H1 (cell line): ENCODE data around the gene MBNL3. TPM values are rescaled to one million over a fixed set of nuclear protein-coding genes. Genes with fewer than 3 reads are reported as not detected.

Source experiments
- CTCF ChIA-PET: fragments of 300-600 bp; sonication (Branson Sonifier 250); formaldehyde crosslinking; loops from one replicate; lab custom pipeline; 2021; ENCODE audit not compliant: partially characterized antibody; lab: Charles Lee
- POLR2A ChIA-PET: fragments of 300-600 bp; sonication (Branson Sonifier 250); formaldehyde crosslinking; loops from one replicate; lab custom pipeline; 2021; ENCODE audit warnings: inconsistent platforms; ENCODE audit not compliant: partially characterized antibody; lab: Charles Lee
- DNase-seq, 2 experiments: peaks; one replicate each; pipeline versions ENCODE4 v3.0.0 to v3.0.0-alpha.2; 2010 to 2022; ENCODE audit warnings: low spot score in 2 of 2, low read depth in 1 of 2, mixed read lengths in 1 of 2
- FAIRE-seq: peaks from 2 replicates; lab custom pipeline; 2011; peaks lifted over from hg19 to GRCh38; lab: Jason Lieb, UNC
- H2AFZ ChIP-seq: 2 replicates; pipeline ENCODE4 v1.8.1; 2012; ENCODE audit warnings: low read length, inconsistent platforms
- H2AK5ac ChIP-seq: 2 replicates; pipeline ENCODE4 v1.6.1; 2013; ENCODE audit warnings: low read depth, low read length
- H2BK120ac ChIP-seq: replicated peaks from 2 replicates; pipeline ENCODE3; 2013; ENCODE audit warnings: low read depth, low read length, inconsistent platforms
- H2BK12ac ChIP-seq: 2 replicates; pipeline ENCODE4 v1.6.1; 2013; ENCODE audit warnings: low read depth, low read length
- H2BK15ac ChIP-seq: 2 replicates; pipeline ENCODE4 v1.6.1; 2013; ENCODE audit warnings: low read length
- H2BK20ac ChIP-seq: 2 replicates; pipeline ENCODE4 v1.6.1; 2013; ENCODE audit warnings: low read length
- H2BK5ac ChIP-seq: 2 replicates; pipeline ENCODE4 v1.6.1; 2013; ENCODE audit warnings: low read depth, low read length
- H3K14ac ChIP-seq: 2 replicates; pipeline ENCODE4 v1.6.1; 2013; ENCODE audit warnings: inconsistent platforms; ENCODE audit not compliant: insufficient read length
- H3K18ac ChIP-seq: 2 replicates; pipeline ENCODE4 v1.6.1; 2013; ENCODE audit warnings: low read length; ENCODE audit errors: extremely low read depth
- H3K23ac ChIP-seq: 2 replicates; pipeline ENCODE4 v1.6.1; 2013; ENCODE audit warnings: inconsistent platforms; ENCODE audit not compliant: insufficient read length
- H3K23me2 ChIP-seq: 2 replicates; pipeline ENCODE4 v1.6.1; 2013; ENCODE audit warnings: low read depth, low read length
- H3K27ac ChIP-seq: 2 replicates; pipeline ENCODE4 v1.6.1; 2011; ENCODE audit warnings: low read depth, low read length, inconsistent platforms
- H3K27me3 ChIP-seq, 4 experiments: replicated peaks in 1 of 4; 1 replicate in 1 of 4; 2 replicates in 3 of 4; pipeline versions ENCODE4 v1.6.1 to v1.8.1; 2011 to 2013; ENCODE audit warnings: low read length in 3 of 4, mild to moderate bottlenecking in 3 of 4, inconsistent platforms in 2 of 4, mixed read lengths in 2 of 4, moderate library complexity in 1 of 4; ENCODE audit not compliant: control insufficient read depth in 3 of 4, insufficient read depth in 3 of 4; ENCODE audit errors: extremely low read depth in 1 of 4
- H3K36me3 ChIP-seq, 4 experiments: 2 replicates each; pipeline versions ENCODE4 v1.6.1 to v1.8.1; 2011 to 2013; ENCODE audit warnings: mild to moderate bottlenecking in 4 of 4, low read length in 3 of 4, moderate library complexity in 2 of 4, control low read depth in 1 of 4, inconsistent platforms in 1 of 4; ENCODE audit not compliant: insufficient read depth in 4 of 4, control insufficient read depth in 2 of 4
- H3K4ac ChIP-seq: replicated peaks from 2 replicates; pipeline ENCODE3; 2013; ENCODE audit warnings: low read length, low read depth, mixed read lengths, inconsistent platforms; ENCODE audit not compliant: insufficient read length
- H3K4me1 ChIP-seq, 4 experiments: replicated peaks in 1 of 4; 1 replicate in 1 of 4; 2 replicates in 3 of 4; pipeline versions ENCODE4 v1.6.1 to v1.8.1; 2011 to 2013; ENCODE audit warnings: low read length in 3 of 4, inconsistent platforms in 2 of 4, mixed read lengths in 1 of 4; ENCODE audit not compliant: insufficient read depth in 4 of 4, control insufficient read depth in 3 of 4
- H3K4me2 ChIP-seq, 2 experiments: 2 replicates each; pipeline versions ENCODE4 v1.6.1 to v1.8.1; 2011 to 2013; ENCODE audit warnings: low read depth in 2 of 2, low read length in 2 of 2, control low read depth in 1 of 2, inconsistent platforms in 1 of 2, mild to moderate bottlenecking in 1 of 2; ENCODE audit not compliant: insufficient read depth in 1 of 2
- H3K4me3 ChIP-seq, 4 experiments: fragments of 200-600, 300-600 bp in 1 of 4; sonication (generic), shearing (Covaris generic), sonication (Bioruptor Twin) in 1 of 4; 2 replicates each; pipeline versions ENCODE4 v1.5.1 to v1.8.1; 2011 to 2016; ENCODE audit warnings: low read length in 4 of 4, low read depth in 3 of 4, control low read depth in 2 of 4, inconsistent platforms in 2 of 4, mild to moderate bottlenecking in 2 of 4, mixed read lengths in 1 of 4, moderate library complexity in 1 of 4; ENCODE audit not compliant: insufficient read depth in 2 of 4; ENCODE audit errors: extremely low read depth in 1 of 4
- H3K56ac ChIP-seq: replicated peaks from 2 replicates; pipeline ENCODE3; 2013; ENCODE audit warnings: low read depth, mild to moderate bottlenecking, mixed read lengths, low read length, inconsistent platforms; ENCODE audit not compliant: insufficient read length
- H3K79me1 ChIP-seq: 2 replicates; pipeline ENCODE4 v1.6.1; 2013; ENCODE audit warnings: low read depth, low read length, control low read depth
- H3K79me2 ChIP-seq, 2 experiments: 2 replicates each; pipeline versions ENCODE4 v1.6.1 to v1.8.1; 2012 to 2013; ENCODE audit warnings: low read length in 2 of 2, mild to moderate bottlenecking in 2 of 2, inconsistent platforms in 1 of 2; ENCODE audit not compliant: insufficient read depth in 2 of 2, control insufficient read depth in 1 of 2
- H3K9ac ChIP-seq, 4 experiments: replicated peaks in 1 of 4; 1 replicate in 1 of 4; 2 replicates in 3 of 4; pipeline versions ENCODE4 v1.6.1 to v1.8.1; 2011 to 2013; ENCODE audit warnings: low read depth in 3 of 4, low read length in 3 of 4, control low read depth in 2 of 4, mild to moderate bottlenecking in 2 of 4, moderate library complexity in 2 of 4, inconsistent platforms in 1 of 4; ENCODE audit errors: extremely low read depth in 1 of 4
- H3K9me3 ChIP-seq, 2 experiments: 2 replicates each; pipeline versions ENCODE4 v1.6.1 to v1.8.1; 2012 to 2013; ENCODE audit warnings: mild to moderate bottlenecking in 2 of 2, moderate library complexity in 2 of 2, control low read depth in 1 of 2, inconsistent platforms in 1 of 2, low read depth in 1 of 2, low read length in 1 of 2, mixed read lengths in 1 of 2; ENCODE audit not compliant: insufficient read depth in 2 of 2
- H4K20me1 ChIP-seq, 2 experiments: replicated peaks in 1 of 2; 2 replicates each; pipeline versions ENCODE3 to v1.8.1; 2011 to 2013; ENCODE audit warnings: inconsistent platforms in 2 of 2, low read length in 2 of 2, mild to moderate bottlenecking in 1 of 2; ENCODE audit not compliant: insufficient read depth in 2 of 2, control insufficient read depth in 1 of 2
- H4K5ac ChIP-seq: 2 replicates; pipeline ENCODE4 v1.6.1; 2013; ENCODE audit warnings: low read length, low read depth, mixed read lengths, inconsistent platforms; ENCODE audit not compliant: insufficient read length
- H4K8ac ChIP-seq: 2 replicates; pipeline ENCODE4 v1.8.0; 2013; ENCODE audit warnings: mild to moderate bottlenecking, moderate library complexity, low read length, inconsistent platforms; ENCODE audit not compliant: insufficient read depth; ENCODE audit errors: extremely low read depth
- H4K91ac ChIP-seq: replicated peaks from 2 replicates; pipeline ENCODE3; 2013; ENCODE audit warnings: low read length, mixed read lengths, inconsistent platforms; ENCODE audit not compliant: insufficient read length
- ASH2L ChIP-seq: fragments of 200-600, 300-600 bp; sonication (generic); IDR thresholded peaks from one replicate; pipeline ENCODE4 v1.7.1; 2017; ENCODE audit warnings: low read length
- BACH1 ChIP-seq: IDR thresholded peaks from 2 replicates; pipeline ENCODE4 v1.6.1; 2012; ENCODE audit warnings: low read length, improper control_type of control experiment
- CBX8 ChIP-seq: fragments of 300-800, 300-1000 bp; sonication (generic); IDR thresholded peaks from 2 replicates; pipeline ENCODE4 v1.7.1; 2016; ENCODE audit warnings: low read depth, low read length, borderline replicate concordance
- CREB1 ChIP-seq: IDR thresholded peaks from 2 replicates; pipeline ENCODE4 v1.6.1; 2012; ENCODE audit warnings: inconsistent platforms
- EGR1 ChIP-seq: IDR thresholded peaks from 2 replicates; pipeline ENCODE4 v1.6.1; 2011; ENCODE audit warnings: low read depth, low read length, borderline replicate concordance
- HDAC6 ChIP-seq: IDR thresholded peaks from one replicate; pipeline ENCODE4 v1.7.1; 2012; ENCODE audit warnings: low read depth, mild to moderate bottlenecking, inconsistent platforms, low read length, moderate library complexity
- JUN ChIP-seq: IDR thresholded peaks from 2 replicates; pipeline ENCODE4 v1.6.1; 2011; ENCODE audit warnings: low read depth, mild to moderate bottlenecking, improper control_type of control experiment, low read length
- KDM5A ChIP-seq: fragments of 200-600 bp; IDR thresholded peaks from 2 replicates; pipeline ENCODE4 v1.7.1; 2012; ENCODE audit warnings: mild to moderate bottlenecking, low read length, inconsistent platforms, mixed read lengths
- MAFK ChIP-seq: IDR thresholded peaks from 2 replicates; pipeline ENCODE4 v1.6.1; 2012; ENCODE audit warnings: low read depth, mild to moderate bottlenecking, improper control_type of control experiment, low read length
- POLR2AphosphoS5 ChIP-seq: IDR thresholded peaks from 2 replicates; pipeline ENCODE4 v1.6.1; 2011; ENCODE audit warnings: low read depth, low read length
- SIN3A ChIP-seq, 2 experiments: IDR thresholded peaks in 1 of 2; conservative IDR thresholded peaks in 1 of 2; 2 replicates each; pipeline ENCODE4 v1.6.1; 2011 to 2012; ENCODE audit warnings: low read length in 2 of 2, improper control_type of control experiment in 1 of 2, low read depth in 1 of 2, mild to moderate bottlenecking in 1 of 2
- WGBS, 2 experiments: shearing (Covaris generic) in 1 of 2; methylation state at CpG; one replicate each; pipeline versions ENCODE4 v1.1.6 to v1.1.7; 2013 to 2015; ENCODE audit warnings: low lambda C conversion rate in 2 of 2, mixed read lengths in 2 of 2, inconsistent platforms in 1 of 2, low coverage in 1 of 2, missing lambda C conversion rate in 1 of 2; ENCODE audit not compliant: insufficient replicate concordance in 2 of 2, insufficient coverage in 1 of 2, insufficient read length in 1 of 2; ENCODE audit errors: extremely low coverage in 1 of 2, missing lambda C conversion rate in 1 of 2; 5-methylcytosine and 5-hydroxymethylcytosine counted together
- polyA plus RNA-seq, 7 experiments: library from polyadenylated mRNA; depleted of rRNA in 3 of 7; stranded (reverse) in 5 of 7; unstranded in 2 of 7; fragments of >200 nt in 5 of 7; fragments of 200-250 nt in 2 of 7; gene quantifications; 1 replicate in 5 of 7; 2 replicates in 1 of 7; 4 replicates in 1 of 7; pipeline versions ENCODE4 v1.2.1 to v1.2.3, GENCODE V29; 2011 to 2013; ENCODE audit warnings: missing spikeins in 2 of 7, mixed read lengths in 2 of 7
- total RNA-seq: library from RNA; stranded (reverse); fragmentation: NEBNext Ultra II Directional; extraction: Animal tissue kit (Norgen Biotek cat#: 25700); gene quantifications from 2 replicates; pipeline ENCODE4 v1.2.1, GENCODE V29; 2021

Gene MBNL3
- total and polyA plus RNA-seq, 2 of the 8 experiments (the other 6 are each of a cell fraction or from before 2014, with no cell fraction given) = 3.5 to 4.3 TPM

DNA sequence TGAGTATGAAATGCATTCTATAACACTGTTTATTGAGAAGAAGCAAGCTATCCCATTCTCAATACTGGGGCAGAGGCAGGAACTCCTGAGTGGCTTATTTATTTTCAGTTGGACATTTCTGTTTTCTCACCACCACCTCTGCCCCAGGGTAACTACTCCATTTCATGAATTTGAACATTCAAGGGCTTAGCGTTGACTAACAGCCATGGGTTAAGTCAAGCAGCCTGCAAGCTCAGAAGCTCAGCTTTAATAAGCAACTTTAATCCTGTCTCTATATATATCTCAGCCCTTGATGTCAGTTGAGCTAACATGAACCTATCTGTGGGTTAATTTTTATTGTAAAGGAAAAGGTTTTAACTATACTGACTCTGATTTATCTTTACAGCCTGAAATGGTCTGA is 93.8 kb downstream of the MBNL3 start:
- H3K4me3 ChIP-seq = no peak overlapping the region
- H3K4me2 ChIP-seq = no peak overlapping the region
- 100% methylated on average over 1 of the region's 1 CpG; no CpG with 5 or more reads in 1 of the 2 experiments for WGBS, 2 experiments
- H2BK20ac ChIP-seq = no peak overlapping the region
- no peaks in the 10 kb centered on the region for H3K4me1 ChIP-seq
- no peaks in the 10 kb centered on the region for H3K9me3 ChIP-seq
- H3K18ac ChIP-seq = no peak overlapping the region
- H3K79me1 ChIP-seq = no peaks in the 10 kb centered on the region
- H3K4ac ChIP-seq = no peak overlapping the region
- no peak for TF ChIP-seq ASH2L
- no peak for TF ChIP-seq KDM5A
- no peak for TF ChIP-seq SIN3A (conservative IDR thresholded peaks at IDR 0.05 in 1 of 2, IDR thresholded peaks at IDR 0.05 in 1 of 2; ENCODE audit: low read depth in 1 of 2, low read length in 2 of 2)
- TF ChIP-seq BACH1 = no peak
- no peak for TF ChIP-seq HDAC6
- TF ChIP-seq POLR2AphosphoS5 = no peak
- TF ChIP-seq JUN = no peak
- TF ChIP-seq CREB1 = no peak
- TF ChIP-seq EGR1 = no peak
- TF ChIP-seq MAFK = no peak
- TF ChIP-seq CBX8 = no peak
- H2BK12ac ChIP-seq = no peak overlapping the region
- H3K27me3 ChIP-seq = no peaks in the 10 kb centered on the region
- no peak overlapping the region for H3K23ac ChIP-seq
- no peak overlapping the region for H2BK15ac ChIP-seq
- no peak overlapping the region for H2BK5ac ChIP-seq
- H3K23me2 ChIP-seq = no peaks in the 10 kb centered on the region
- no peaks in the 10 kb centered on the region for H4K20me1 ChIP-seq
- H4K91ac ChIP-seq = no peak overlapping the region
- H3K14ac ChIP-seq = no peak overlapping the region
- FAIRE-seq = no peak
- H3K56ac ChIP-seq = no peak overlapping the region
- H2BK120ac ChIP-seq = no peak overlapping the region
- DNase-seq = no peak
- no peak overlapping the region for H3K27ac ChIP-seq
- POLR2A ChIA-PET = no interaction called here
- no peaks in the 10 kb centered on the region for H3K79me2 ChIP-seq
- CTCF ChIA-PET = interaction anchor here (0.9 kb wide), 2 partner anchors 12 to 19 kb away, joined by 3 to 4 read pairs; no protein-coding TSS in a partner anchor
- no peak overlapping the region for H3K9ac ChIP-seq
- no peak overlapping the region for H2AFZ ChIP-seq
- no peaks in the 10 kb centered on the region for H3K36me3 ChIP-seq
- no peak overlapping the region for H4K8ac ChIP-seq
- H4K5ac ChIP-seq = no peak overlapping the region
- H2AK5ac ChIP-seq = no peak overlapping the region
